ENCODE data around the gene STXBP1.

STXBP1 gene

GRCh38 chr9:127660886-127661741, 49.0 kb downstream of the STXBP1 start:
- DNase-seq = no peak

- DNase-seq = no peak
These were observed 50.5 kb downstream of the STXBP1 start for GRCh38 chr9:127662617-127663016.

GRCh38 chr9:127664324-127664677, 52.2 kb downstream of the STXBP1 start:
- no peak for DNase-seq

GRCh38 chr9:127664678-127665507, 52.8 kb downstream of the STXBP1 start:
- DNase-seq = no peak

- DNase-seq = no peak
These were observed 55.2 kb downstream of the STXBP1 start for GRCh38 chr9:127667127-127667844.

- DNase-seq = no peak
These were observed 55.8 kb downstream of the STXBP1 start for GRCh38 chr9:127667906-127668305.

- DNase-seq = no peak
These were observed 61.2 kb downstream of the STXBP1 start for GRCh38 chr9:127673234-127673633.

GRCh38 chr9:127676638-127677037, 64.6 kb downstream of the STXBP1 start:
- no peak for DNase-seq

- no peak for DNase-seq
These were observed 67.4 kb downstream of the STXBP1 start for GRCh38 chr9:127679506-127679905.

- no peak for DNase-seq
These were observed 68.1 kb downstream of the STXBP1 start for GRCh38 chr9:127680226-127680625.

GRCh38 chr9:127680846-127681245, 68.8 kb downstream of the STXBP1 start:
- DNase-seq = no peak

GRCh38 chr9:127682351-127683136, 70.5 kb downstream of the STXBP1 start:
- DNase-seq = no peak

GRCh38 chr9:127683723-127684122, 71.6 kb downstream of the STXBP1 start:
- DNase-seq = no peak

- no peak for DNase-seq
These were observed 72.5 kb downstream of the STXBP1 start for GRCh38 chr9:127684576-127684975.

GRCh38 chr9:127686461-127687393, 74.7 kb downstream of the STXBP1 start:
- no peak for DNase-seq

- DNase-seq = no peak
These were observed 77.4 kb downstream of the STXBP1 start for GRCh38 chr9:127689329-127690000.

- no peak for DNase-seq
These were observed 78.7 kb downstream of the STXBP1 start for GRCh38 chr9:127690735-127691134.

GRCh38 chr9:127692071-127692470, 80.0 kb downstream of the STXBP1 start:
- no peak for DNase-seq

GRCh38 chr9:127693143-127693542, 81.1 kb downstream of the STXBP1 start:
- no peak for DNase-seq

- DNase-seq = no peak
These were observed 81.6 kb downstream of the STXBP1 start for GRCh38 chr9:127693697-127694096.
